Activated T-helper 1 cell treated with anti-CD3 and anti-CD28 coated beads, Interleukin-12 subunit alpha, Interleukin-12 subunit beta, Interleukin-2, Interleukin-4 antibody, amounts not matched to agents 30 ng/mL and 10 ng/mL and 1 ng/mL, durations not matched to agents 14 hours and 24 hours and 36 hours (primary cell): ENCODE results near the gene DUS1L. TPM values are rescaled to one million over a fixed set of nuclear protein-coding genes. Genes with fewer than 3 reads are reported as not detected.

ENCODE experiments used
- DNase-seq: peaks from one replicate; pipeline ENCODE4 v3.0.0; 2021; ENCODE audit warnings: low spot score
- H3K27ac Mint-ChIP-seq: one replicate; pipeline ENCODE4 v1.8.0; 2021; ENCODE audit warnings: mild to moderate bottlenecking, mixed read lengths
- H3K27me3 Mint-ChIP-seq: one replicate; pipeline ENCODE4 v1.8.0; 2022; ENCODE audit warnings: mild to moderate bottlenecking, moderate library complexity, mixed read lengths; ENCODE audit not compliant: insufficient read depth
- H3K36me3 Mint-ChIP-seq: one replicate; pipeline ENCODE4 v1.8.0; 2021; ENCODE audit warnings: low read depth, mixed read lengths
- H3K4me1 Mint-ChIP-seq: one replicate; pipeline ENCODE4 v1.8.0; 2021; ENCODE audit warnings: low read depth, mixed read lengths
- H3K4me3 Mint-ChIP-seq: one replicate; pipeline ENCODE4 v1.8.0; 2021; ENCODE audit warnings: mild to moderate bottlenecking, moderate library complexity, mixed read lengths
- H3K9me3 Mint-ChIP-seq: one replicate; pipeline ENCODE4 v1.8.0; 2021; ENCODE audit warnings: mixed read lengths
- intact Hi-C: fragments of 100-400 bp; cut with micrococcal nuclease; formaldehyde crosslinking; loops from one replicate; pipeline ENCODE4 v1.15.1; 2024
- total RNA-seq: library from RNA; stranded (reverse); gene quantifications from 2 replicates; pipeline ENCODE4 v1.2.3, GENCODE V29; 2022

Gene DUS1L
- total RNA-seq, 1 donor from 2014 or later, result 231 TPM

- Mint-ChIP-seq H3K4me1 (peaks cover 14% of the 10 kb centered on the region), H3K9me3 (no peaks in the 10 kb centered on the region), H3K4me3 (peak overlapping the region; percentile 91), H3K36me3 (peaks cover 9% of the 10 kb centered on the region), H3K27ac (peak overlapping the region; percentile 89), H3K27me3 (no peaks in the 10 kb centered on the region)
- intact Hi-C loops, result loop anchor here (5.0 kb wide), 1 partner anchor 47 kb away; the partner anchor contains the start of gene FASN
- no peak for DNase-seq
These were observed 15.3 kb downstream of the DUS1L start for GRCh38 chr17:82050152-82050760.

DNA sequence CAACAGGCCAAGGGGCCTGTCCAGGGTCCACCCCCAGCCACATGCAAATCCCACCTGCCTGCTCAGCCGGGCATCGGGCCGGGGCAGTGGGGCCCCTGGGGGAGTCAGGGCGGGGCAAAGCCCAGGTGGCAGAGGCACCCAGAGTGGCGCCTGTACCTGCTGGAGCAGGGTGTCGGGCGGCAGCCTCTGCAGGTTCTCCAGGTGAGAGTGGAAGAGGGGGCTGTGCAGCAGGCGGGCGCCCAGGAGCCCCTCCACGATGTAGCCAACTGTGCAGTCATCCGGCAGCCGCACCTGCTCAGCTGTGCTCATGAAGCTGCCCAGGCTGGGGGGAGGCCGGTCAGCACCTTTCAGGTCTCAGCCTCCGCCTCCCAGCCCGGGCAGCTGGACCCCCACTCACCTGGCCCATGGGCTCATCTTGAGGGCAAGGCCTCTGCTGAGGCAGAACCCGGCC, 16.1 kb downstream of the DUS1L start:
- Mint-ChIP-seq H3K27ac (no peak overlapping the region), H3K9me3 (no peaks in the 10 kb centered on the region), H3K27me3 (no peaks in the 10 kb centered on the region), H3K36me3 (peaks cover 8% of the 10 kb centered on the region), H3K4me3 (no peak overlapping the region), H3K4me1 (peaks cover 14% of the 10 kb centered on the region)
- intact Hi-C loops, result no loop called here
- no peak for DNase-seq

- peaks cover 8% of the 10 kb centered on the region for H3K36me3 Mint-ChIP-seq
- no peak overlapping the region for H3K27ac Mint-ChIP-seq
- peaks cover 14% of the 10 kb centered on the region for H3K4me1 Mint-ChIP-seq
These were observed 16.5 kb downstream of the DUS1L start for GRCh38 chr17:82049106-82049505.

GRCh38 chr17:82048571-82048971, 17.0 kb downstream of the DUS1L start:
- peak overlapping the region; percentile 59 for H3K4me3 Mint-ChIP-seq
- H3K4me1 Mint-ChIP-seq, result peaks cover 14% of the 10 kb centered on the region
- H3K9me3 Mint-ChIP-seq, result no peaks in the 10 kb centered on the region
- H3K36me3 Mint-ChIP-seq, result peaks cover 8% of the 10 kb centered on the region
- intact Hi-C loops, result no loop called here
- no peaks in the 10 kb centered on the region for H3K27me3 Mint-ChIP-seq
- no peak for DNase-seq
- H3K27ac Mint-ChIP-seq, result no peak overlapping the region

More at GRCh38 chr17:82049106-82049505, 16.5 kb downstream of the DUS1L start:
- intact Hi-C loops, result no loop called here
- Mint-ChIP-seq H3K27me3 (no peaks in the 10 kb centered on the region), H3K4me3 (no peak overlapping the region), H3K9me3 (no peaks in the 10 kb centered on the region)
- no peak for DNase-seq

DNA sequence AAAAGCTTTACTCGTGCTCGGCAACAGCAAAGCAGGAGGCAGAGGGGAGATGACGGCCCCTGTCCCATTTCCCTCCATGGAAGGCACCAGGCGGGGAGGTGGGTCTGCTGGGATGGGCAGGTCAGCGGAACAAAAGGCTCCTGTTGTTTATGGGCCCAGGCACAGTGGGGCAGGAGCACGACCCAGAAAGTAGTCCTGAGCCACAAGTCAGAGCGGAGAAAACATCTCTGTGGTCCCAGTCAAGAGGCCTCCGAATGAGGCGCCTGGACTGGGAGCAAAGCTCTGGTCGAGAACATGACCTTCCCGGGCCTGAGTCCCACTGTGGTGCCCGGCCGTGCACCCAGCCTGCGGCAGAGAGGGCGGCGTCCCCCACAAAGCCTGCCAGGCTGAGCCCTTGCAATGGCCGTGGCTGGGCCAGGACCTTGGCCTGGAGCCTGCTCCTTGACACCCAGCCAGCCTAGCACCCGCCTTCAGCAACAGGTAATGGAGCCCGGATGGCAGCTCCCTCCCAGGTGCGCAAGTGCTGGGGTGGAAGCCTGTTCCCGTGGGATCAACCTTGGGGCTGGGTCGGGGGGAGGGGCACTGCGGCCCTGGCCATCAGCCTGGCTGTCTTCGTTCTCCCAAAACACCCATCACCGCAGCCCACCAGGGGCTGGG, 17.6 kb downstream of the DUS1L start:
- Mint-ChIP-seq H3K36me3 (peaks cover 8% of the 10 kb centered on the region), H3K27me3 (no peaks in the 10 kb centered on the region), H3K4me3 (peak overlapping the region; percentile 20), H3K9me3 (no peaks in the 10 kb centered on the region), H3K27ac (no peak overlapping the region), H3K4me1 (peaks cover 14% of the 10 kb centered on the region)
- intact Hi-C loops, result no loop called here
- no peak for DNase-seq

DNA sequence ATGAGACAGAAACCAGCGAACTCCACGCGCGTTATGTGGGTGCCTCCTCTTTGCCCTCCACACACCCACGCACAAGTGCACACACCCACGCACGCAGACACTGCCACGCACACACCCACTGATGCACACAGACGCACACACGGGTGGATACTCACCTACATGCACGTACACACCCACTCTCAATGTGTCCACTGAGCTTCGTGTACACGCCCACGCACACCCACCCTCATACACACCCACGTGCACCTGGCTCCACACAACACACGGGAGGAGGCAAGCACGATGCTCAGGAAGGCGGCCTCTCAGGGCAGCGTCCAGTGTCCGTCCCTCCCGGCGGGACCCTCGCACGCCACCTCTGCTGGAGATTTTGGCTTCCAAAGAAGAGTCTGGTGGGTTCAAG, 18.2 kb downstream of the DUS1L start:
- DNase-seq, result no peak
- Mint-ChIP-seq H3K27me3 (no peaks in the 10 kb centered on the region), H3K9me3 (no peaks in the 10 kb centered on the region), H3K4me3 (peak overlapping the region; percentile 20), H3K4me1 (peaks cover 14% of the 10 kb centered on the region), H3K36me3 (peaks cover 8% of the 10 kb centered on the region), H3K27ac (no peak overlapping the region)
- intact Hi-C loops, result no loop called here

DNA sequence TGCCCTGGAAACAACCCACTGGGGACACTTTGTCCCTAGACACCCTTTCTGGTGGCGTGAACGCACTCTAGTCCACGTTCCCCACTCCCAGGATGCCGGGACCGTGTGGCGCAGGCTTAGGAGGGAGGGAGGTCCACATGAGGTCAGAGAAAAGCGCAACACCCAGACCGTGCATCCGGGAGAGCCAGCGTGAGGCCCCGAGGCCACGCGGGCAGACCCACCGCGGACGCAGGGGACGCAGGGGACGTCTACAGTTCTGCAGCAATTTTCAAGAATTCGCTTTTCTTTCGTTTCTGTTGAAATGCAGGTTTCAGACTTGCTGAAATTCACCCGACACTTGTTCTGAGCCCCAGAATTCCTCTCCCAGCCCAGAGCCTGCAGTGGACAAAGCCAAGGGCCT, 18.7 kb downstream of the DUS1L start:
- no peak for DNase-seq
- Mint-ChIP-seq H3K27me3 (no peaks in the 10 kb centered on the region), H3K27ac (no peak overlapping the region), H3K4me1 (peaks cover 14% of the 10 kb centered on the region), H3K4me3 (no peak overlapping the region), H3K9me3 (no peaks in the 10 kb centered on the region), H3K36me3 (peaks cover 8% of the 10 kb centered on the region)
- intact Hi-C loops, result no loop called here

GRCh38 chr17:82045936-82046484, 19.6 kb downstream of the DUS1L start:
- no peak for DNase-seq
- Mint-ChIP-seq H3K4me1 (peaks cover 14% of the 10 kb centered on the region), H3K27ac (no peak overlapping the region), H3K9me3 (no peaks in the 10 kb centered on the region), H3K4me3 (no peak overlapping the region), H3K27me3 (no peaks in the 10 kb centered on the region), H3K36me3 (peaks cover 8% of the 10 kb centered on the region)
- intact Hi-C loops, result no loop called here

GRCh38 chr17:82043507-82043906, 22.1 kb downstream of the DUS1L start:
- Mint-ChIP-seq H3K4me3 (no peak overlapping the region), H3K4me1 (peaks cover 14% of the 10 kb centered on the region), H3K9me3 (no peaks in the 10 kb centered on the region), H3K27ac (no peak overlapping the region), H3K36me3 (peaks cover 5% of the 10 kb centered on the region), H3K27me3 (peaks cover 2% of the 10 kb centered on the region)
- no peak for DNase-seq
- intact Hi-C loops, result no loop called here

GRCh38 chr17:82042649-82043048, 23.0 kb downstream of the DUS1L start:
- Mint-ChIP-seq H3K27ac (no peak overlapping the region), H3K36me3 (peaks cover 4% of the 10 kb centered on the region), H3K4me1 (peaks cover 19% of the 10 kb centered on the region), H3K4me3 (no peak overlapping the region), H3K9me3 (no peaks in the 10 kb centered on the region), H3K27me3 (peaks cover 2% of the 10 kb centered on the region)
- DNase-seq, result no peak
- intact Hi-C loops, result no loop called here

GRCh38 chr17:82041144-82041814, 24.3 kb downstream of the DUS1L start:
- Mint-ChIP-seq H3K4me1 (peaks cover 14% of the 10 kb centered on the region), H3K36me3 (no peaks in the 10 kb centered on the region), H3K9me3 (no peaks in the 10 kb centered on the region), H3K27ac (no peak overlapping the region), H3K27me3 (peaks cover 2% of the 10 kb centered on the region), H3K4me3 (no peak overlapping the region)
- intact Hi-C loops, result no loop called here
- no peak for DNase-seq

DNA sequence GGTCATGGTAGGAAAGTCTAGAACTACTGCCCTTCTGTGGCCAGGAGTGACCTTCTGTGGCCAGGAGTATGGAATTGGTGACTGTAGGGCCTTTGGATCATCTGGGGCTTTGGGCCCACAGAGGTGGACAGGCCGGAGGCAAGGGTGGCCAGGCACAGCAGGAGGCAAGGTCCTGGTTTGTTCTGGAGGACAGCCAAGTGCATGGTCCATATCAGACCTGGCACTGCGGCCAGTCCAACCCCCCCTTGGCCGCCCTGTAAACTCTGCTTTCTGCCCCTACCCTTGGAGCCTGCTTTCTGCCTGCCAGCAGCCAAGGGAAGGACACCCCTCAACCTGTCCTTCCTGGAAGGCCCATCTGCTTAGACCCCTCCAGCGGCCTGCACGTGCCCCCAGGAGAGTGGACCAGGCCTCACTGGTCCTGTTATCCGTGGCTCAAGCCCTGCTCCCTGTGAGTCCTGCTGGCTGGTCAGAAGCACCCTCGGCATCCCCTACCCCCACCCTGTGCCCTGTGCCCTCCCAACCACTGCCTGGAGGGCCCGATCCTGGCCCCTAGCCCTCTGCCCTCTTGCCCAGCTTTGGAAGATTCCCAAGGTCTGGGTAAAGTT, 25.8 kb downstream of the DUS1L start:
- Mint-ChIP-seq H3K36me3 (peaks cover 10% of the 10 kb centered on the region), H3K9me3 (no peaks in the 10 kb centered on the region)
- intact Hi-C loops, result loop anchor here (5.0 kb wide), 1 partner anchor 167 kb away; the partner anchor contains the start of gene ARHGDIA

More for the DNA sequence above, 25.8 kb downstream of the DUS1L start:
- H3K27me3 Mint-ChIP-seq, result peaks cover 2% of the 10 kb centered on the region
- no peak for DNase-seq
- H3K27ac Mint-ChIP-seq, result no peak overlapping the region
- H3K4me3 Mint-ChIP-seq, result no peak overlapping the region
- H3K4me1 Mint-ChIP-seq, result peaks cover 24% of the 10 kb centered on the region
